Measurements from ENCODE around the gene DNER. TPM values are rescaled to one million over a fixed set of nuclear protein-coding genes. Genes with fewer than 3 reads are reported as not detected.

The DNER gene
- total RNA-seq, 1 experiment from 2014 or later = 2.9 TPM

GRCh38 chr2:229378386-229378785 is 336.0 kb downstream of the DNER start:
- H3K9me3 ChIP-seq (ENCODE audit: control insufficient read depth in 1 of 2, insufficient read depth in 1 of 2, low read depth in 1 of 2, low read length in 2 of 2) = no peaks in the 10 kb centered on the region
- H3K9me2 ChIP-seq (ENCODE audit: insufficient read depth) = no peaks in the 10 kb centered on the region
- intact Hi-C loops (cut with micrococcal nuclease) = no loop called here
- H3K4me2 ChIP-seq (ENCODE audit: low read length) = no peak overlapping the region
- ChIA-PET RAD21 (ENCODE audit: low non-redundant PET in 1 of 2, low total read pairs in 2 of 2, uncharacterized antibody in 2 of 2, unreplicated experiment in 2 of 2) (no interaction called here), POLR2A (no interaction called here), CTCF (no interaction called here)
- no peak for DNase-seq (ENCODE audit: low read depth, low spot score)
- H3K9ac ChIP-seq (ENCODE audit: low read length) = no peak overlapping the region
- ATAC-seq = no peak
- no peak overlapping the region for H3K27ac ChIP-seq (ENCODE audit: low read depth, low read length)
- no peak overlapping the region for H3K4me3 ChIP-seq (replicated peaks in 1 of 2; ENCODE audit: low read depth in 1 of 2, low read length in 2 of 2)
- no peaks in the 10 kb centered on the region for H4K20me1 ChIP-seq (ENCODE audit: insufficient read depth)
- no peak overlapping the region for H2AFZ ChIP-seq (ENCODE audit: low read depth, low read length, poor library complexity, severe bottlenecking)
- H3K27me3 ChIP-seq (ENCODE audit: insufficient read depth, low read length) = no peaks in the 10 kb centered on the region
- no peaks in the 10 kb centered on the region for H3K36me3 ChIP-seq (ENCODE audit: control insufficient read depth in 1 of 2, insufficient read depth in 2 of 2, low read length in 2 of 2)
- TF ChIP-seq, protein P1, sequence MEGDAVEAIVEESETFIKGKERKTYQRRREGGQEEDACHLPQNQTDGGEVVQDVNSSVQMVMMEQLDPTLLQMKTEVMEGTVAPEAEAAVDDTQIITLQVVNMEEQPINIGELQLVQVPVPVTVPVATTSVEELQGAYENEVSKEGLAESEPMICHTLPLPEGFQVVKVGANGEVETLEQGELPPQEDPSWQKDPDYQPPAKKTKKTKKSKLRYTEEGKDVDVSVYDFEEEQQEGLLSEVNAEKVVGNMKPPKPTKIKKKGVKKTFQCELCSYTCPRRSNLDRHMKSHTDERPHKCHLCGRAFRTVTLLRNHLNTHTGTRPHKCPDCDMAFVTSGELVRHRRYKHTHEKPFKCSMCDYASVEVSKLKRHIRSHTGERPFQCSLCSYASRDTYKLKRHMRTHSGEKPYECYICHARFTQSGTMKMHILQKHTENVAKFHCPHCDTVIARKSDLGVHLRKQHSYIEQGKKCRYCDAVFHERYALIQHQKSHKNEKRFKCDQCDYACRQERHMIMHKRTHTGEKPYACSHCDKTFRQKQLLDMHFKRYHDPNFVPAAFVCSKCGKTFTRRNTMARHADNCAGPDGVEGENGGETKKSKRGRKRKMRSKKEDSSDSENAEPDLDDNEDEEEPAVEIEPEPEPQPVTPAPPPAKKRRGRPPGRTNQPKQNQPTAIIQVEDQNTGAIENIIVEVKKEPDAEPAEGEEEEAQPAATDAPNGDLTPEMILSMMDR (IDR thresholded peaks at IDR 0.05 in 2 of 3, conservative IDR thresholded peaks at IDR 0.05 in 1 of 3; ENCODE audit: borderline replicate concordance in 1 of 3, insufficient read depth in 1 of 3, low read depth in 2 of 3, low read length in 2 of 3) = no peak
- TF ChIP-seq SIN3A (IDR thresholded peaks at IDR 0.05; ENCODE audit: low read depth) (no peak), YY1 (IDR thresholded peaks at IDR 0.05; ENCODE audit: extremely low read depth, insufficient replicate concordance, low read depth, low read length) (no peak), POLR2AphosphoS5 (IDR thresholded peaks at IDR 0.05; ENCODE audit: low read depth, low read length) (no peak), RAD21 (IDR thresholded peaks at IDR 0.05; ENCODE audit: low read depth) (no peak), SP1 (IDR thresholded peaks at IDR 0.05; ENCODE audit: low read depth) (no peak), SRF (IDR thresholded peaks at IDR 0.05; ENCODE audit: low read depth) (no peak), ZBTB33 (IDR thresholded peaks at IDR 0.05; ENCODE audit: extremely low read depth, insufficient replicate concordance, low read length) (no peak), POLR2A (IDR thresholded peaks at IDR 0.05; ENCODE audit: borderline replicate concordance, extremely low read depth, insufficient read depth, insufficient read length) (no peak)
- H3K4me1 ChIP-seq (ENCODE audit: control insufficient read depth in 1 of 2, insufficient read depth in 2 of 2, low read length in 2 of 2) = peaks cover 0 to 5% of the 10 kb centered on the region in 2 experiments; a peak in 2 of 4 replicates
- no peaks in the 10 kb centered on the region for H3K79me2 ChIP-seq (ENCODE audit: insufficient read depth, low read length)
- no TSS peak for BruUV-seq (replicated peaks)

All from HCT116 (cell line).